ENCODE measurements around the gene WIPF1.
"Not testable (repeated sequence)": the region's sequence is repeated elsewhere in the genome, so short reads cannot be mapped to it uniquely, and the experiment has no call there.

The WIPF1 gene

GRCh38 chr2:174571669-174572323, 25.8 kb downstream of the WIPF1 start:
- DNase-seq (ENCODE audit: low spot score), result no peak

GRCh38 chr2:174570318-174570958, 27.2 kb downstream of the WIPF1 start:
- no peak for DNase-seq (ENCODE audit: low spot score)

- DNase-seq (ENCODE audit: low spot score), result no peak
Measured at GRCh38 chr2:174569678-174570077, 27.9 kb downstream of the WIPF1 start.

GRCh38 chr2:174568425-174568824, 29.2 kb downstream of the WIPF1 start:
- no peak for DNase-seq (ENCODE audit: low spot score)

GRCh38 chr2:174566871-174567270, 30.7 kb downstream of the WIPF1 start:
- DNase-seq (ENCODE audit: low spot score), result no peak

- DNase-seq (ENCODE audit: low spot score), result no peak
Measured at GRCh38 chr2:174563530-174564282, 33.9 kb downstream of the WIPF1 start.

- no peak for DNase-seq (ENCODE audit: low spot score)
Measured at GRCh38 chr2:174561972-174562370, 35.6 kb downstream of the WIPF1 start.

GRCh38 chr2:174561283-174561971, 36.2 kb downstream of the WIPF1 start:
- peak; percentile 98 for DNase-seq (ENCODE audit: low spot score)

GRCh38 chr2:174560737-174561136, 36.9 kb downstream of the WIPF1 start:
- no peak for DNase-seq (ENCODE audit: low spot score)

- no peak for DNase-seq (ENCODE audit: low spot score)
Measured at GRCh38 chr2:174555998-174556397, 41.6 kb downstream of the WIPF1 start.

- no peak for DNase-seq (ENCODE audit: low spot score)
Measured at GRCh38 chr2:174554529-174555150, 43.0 kb downstream of the WIPF1 start.

- DNase-seq (ENCODE audit: low spot score), result no peak
Measured at GRCh38 chr2:174553811-174554493, 43.7 kb downstream of the WIPF1 start.

GRCh38 chr2:174552880-174553279, 44.7 kb downstream of the WIPF1 start:
- no peak for DNase-seq (ENCODE audit: low spot score)

GRCh38 chr2:174551697-174552096, 45.9 kb downstream of the WIPF1 start:
- no peak for DNase-seq (ENCODE audit: low spot score)

- not testable (repeated sequence) for DNase-seq (ENCODE audit: low spot score)
Measured at GRCh38 chr2:174548646-174549045, 49.0 kb downstream of the WIPF1 start.

- not testable (repeated sequence) for DNase-seq (ENCODE audit: low spot score)
Measured at GRCh38 chr2:174548021-174548420, 49.6 kb downstream of the WIPF1 start.

GRCh38 chr2:174546519-174547506, 50.8 kb downstream of the WIPF1 start:
- DNase-seq (ENCODE audit: low spot score), result peak; percentile 73

- no peak for DNase-seq (ENCODE audit: low spot score)
Measured at GRCh38 chr2:174545240-174545639, 52.4 kb downstream of the WIPF1 start.

GRCh38 chr2:174544802-174545201, 52.8 kb downstream of the WIPF1 start:
- no peak for DNase-seq (ENCODE audit: low spot score)

GRCh38 chr2:174544156-174544555, 53.4 kb downstream of the WIPF1 start:
- DNase-seq (ENCODE audit: low spot score), result peak; percentile 68

All from globus pallidus (tissue), 1 donor.